PFSK-1 (cell line): ENCODE measurements around the gene PLEKHN1.

Experiments
- FOXP2 ChIP-seq: optimal IDR thresholded peaks from 2 replicates; pipeline ENCODE3; 2011; ENCODE audit warnings: borderline replicate concordance, control low read depth, inconsistent platforms; ENCODE audit not compliant: insufficient read depth; ENCODE audit errors: extremely low read length, extremely low read depth
- POLR2AphosphoS5 ChIP-seq: IDR thresholded peaks from 2 replicates; pipeline ENCODE4 v1.6.1; 2012; ENCODE audit warnings: low read depth, mild to moderate bottlenecking, control low read depth, low read length, moderate library complexity
- SIN3A ChIP-seq: IDR thresholded peaks from 2 replicates; pipeline ENCODE4 v1.6.1; 2012; ENCODE audit warnings: mild to moderate bottlenecking, low read length, moderate library complexity, borderline replicate concordance; ENCODE audit not compliant: insufficient read depth
- TAF1 ChIP-seq: IDR thresholded peaks from 2 replicates; pipeline ENCODE4 v1.6.1; 2012; ENCODE audit warnings: low read length, control low read depth, borderline replicate concordance; ENCODE audit not compliant: insufficient read depth
- TF ChIP-seq, protein P1 (sequence below), 2 experiments: IDR thresholded peaks; 2 replicates each; pipeline versions ENCODE4 v1.6.1 to v1.8.0; 2011 to 2012; ENCODE audit warnings: low read depth in 2 of 2, low read length in 2 of 2, control low read depth in 1 of 2, inconsistent platforms in 1 of 2, mild to moderate bottlenecking in 1 of 2, moderate library complexity in 1 of 2; ENCODE audit not compliant: insufficient read depth in 1 of 2

Gene PLEKHN1

DNA sequence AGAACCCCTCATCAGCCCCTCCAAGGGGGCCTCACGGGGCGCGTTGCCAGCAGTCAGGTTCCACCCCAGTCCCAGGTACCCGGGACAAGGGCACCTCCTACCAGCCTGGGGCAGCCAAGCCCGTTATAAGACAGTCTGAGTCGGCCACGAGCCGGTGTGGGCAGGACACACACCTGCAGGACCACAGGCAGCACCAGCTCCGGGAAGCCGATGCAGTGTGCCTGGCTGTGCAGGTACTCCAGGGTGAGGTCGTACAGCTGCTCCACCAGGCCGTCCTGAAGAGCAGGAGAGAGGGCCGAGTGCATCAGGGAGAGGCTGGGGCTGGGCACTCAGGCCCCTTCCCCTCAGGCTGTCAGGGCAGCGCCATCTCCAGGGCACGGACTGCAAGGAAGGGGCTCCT, 18.3 kb upstream of the PLEKHN1 start:
- TF ChIP-seq POLR2AphosphoS5 (no peak), TAF1 (no peak), SIN3A (no peak), FOXP2 (no peak)
- TF ChIP-seq, protein P1, sequence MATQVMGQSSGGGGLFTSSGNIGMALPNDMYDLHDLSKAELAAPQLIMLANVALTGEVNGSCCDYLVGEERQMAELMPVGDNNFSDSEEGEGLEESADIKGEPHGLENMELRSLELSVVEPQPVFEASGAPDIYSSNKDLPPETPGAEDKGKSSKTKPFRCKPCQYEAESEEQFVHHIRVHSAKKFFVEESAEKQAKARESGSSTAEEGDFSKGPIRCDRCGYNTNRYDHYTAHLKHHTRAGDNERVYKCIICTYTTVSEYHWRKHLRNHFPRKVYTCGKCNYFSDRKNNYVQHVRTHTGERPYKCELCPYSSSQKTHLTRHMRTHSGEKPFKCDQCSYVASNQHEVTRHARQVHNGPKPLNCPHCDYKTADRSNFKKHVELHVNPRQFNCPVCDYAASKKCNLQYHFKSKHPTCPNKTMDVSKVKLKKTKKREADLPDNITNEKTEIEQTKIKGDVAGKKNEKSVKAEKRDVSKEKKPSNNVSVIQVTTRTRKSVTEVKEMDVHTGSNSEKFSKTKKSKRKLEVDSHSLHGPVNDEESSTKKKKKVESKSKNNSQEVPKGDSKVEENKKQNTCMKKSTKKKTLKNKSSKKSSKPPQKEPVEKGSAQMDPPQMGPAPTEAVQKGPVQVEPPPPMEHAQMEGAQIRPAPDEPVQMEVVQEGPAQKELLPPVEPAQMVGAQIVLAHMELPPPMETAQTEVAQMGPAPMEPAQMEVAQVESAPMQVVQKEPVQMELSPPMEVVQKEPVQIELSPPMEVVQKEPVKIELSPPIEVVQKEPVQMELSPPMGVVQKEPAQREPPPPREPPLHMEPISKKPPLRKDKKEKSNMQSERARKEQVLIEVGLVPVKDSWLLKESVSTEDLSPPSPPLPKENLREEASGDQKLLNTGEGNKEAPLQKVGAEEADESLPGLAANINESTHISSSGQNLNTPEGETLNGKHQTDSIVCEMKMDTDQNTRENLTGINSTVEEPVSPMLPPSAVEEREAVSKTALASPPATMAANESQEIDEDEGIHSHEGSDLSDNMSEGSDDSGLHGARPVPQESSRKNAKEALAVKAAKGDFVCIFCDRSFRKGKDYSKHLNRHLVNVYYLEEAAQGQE (IDR thresholded peaks at IDR 0.05; ENCODE audit: insufficient read depth in 1 of 2, low read depth in 2 of 2, low read length in 2 of 2): no peak

DNA sequence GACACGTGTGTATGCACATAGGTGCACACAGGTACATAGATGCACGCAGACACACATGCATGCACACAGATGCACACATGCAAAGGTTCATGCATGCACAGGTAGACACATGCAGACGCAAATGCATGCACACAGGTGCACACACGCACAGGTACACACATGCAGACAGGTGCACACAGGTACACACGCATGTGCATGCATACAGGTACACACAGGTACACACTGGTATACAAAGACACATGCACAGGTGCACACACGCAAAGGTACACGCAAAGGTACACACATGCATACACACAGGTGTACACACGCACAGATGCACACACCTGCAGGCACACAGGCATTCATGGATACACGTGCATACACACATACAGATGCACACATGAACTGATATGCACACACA, 16.0 kb upstream of the PLEKHN1 start:
- TF ChIP-seq TAF1: no peak
- TF ChIP-seq SIN3A: no peak
- TF ChIP-seq FOXP2: no peak
- TF ChIP-seq POLR2AphosphoS5: no peak
- TF ChIP-seq, protein P1 (IDR thresholded peaks at IDR 0.05; ENCODE audit: insufficient read depth in 1 of 2, low read depth in 2 of 2, low read length in 2 of 2): no peak

DNA sequence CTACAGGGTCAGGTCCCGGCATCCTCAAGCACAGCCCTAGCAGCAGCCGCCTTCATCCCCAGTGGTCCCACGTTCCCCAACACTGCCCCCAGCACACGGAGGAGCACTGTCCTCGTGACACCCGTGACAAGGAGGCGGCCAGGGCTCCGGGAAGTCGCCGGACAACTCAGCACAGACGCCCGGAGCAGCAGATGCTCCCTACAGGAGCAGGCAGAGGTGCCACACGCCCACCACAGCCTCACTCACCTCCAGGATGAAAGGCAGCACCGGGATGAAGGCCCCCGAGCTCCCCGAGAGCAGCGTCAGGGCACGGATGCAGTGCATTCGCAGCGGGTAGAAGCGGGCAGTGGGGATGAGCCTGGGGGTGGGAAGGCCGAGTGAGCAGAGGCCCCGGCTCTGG, 15.4 kb upstream of the PLEKHN1 start:
- no peak for TF ChIP-seq FOXP2

DNA sequence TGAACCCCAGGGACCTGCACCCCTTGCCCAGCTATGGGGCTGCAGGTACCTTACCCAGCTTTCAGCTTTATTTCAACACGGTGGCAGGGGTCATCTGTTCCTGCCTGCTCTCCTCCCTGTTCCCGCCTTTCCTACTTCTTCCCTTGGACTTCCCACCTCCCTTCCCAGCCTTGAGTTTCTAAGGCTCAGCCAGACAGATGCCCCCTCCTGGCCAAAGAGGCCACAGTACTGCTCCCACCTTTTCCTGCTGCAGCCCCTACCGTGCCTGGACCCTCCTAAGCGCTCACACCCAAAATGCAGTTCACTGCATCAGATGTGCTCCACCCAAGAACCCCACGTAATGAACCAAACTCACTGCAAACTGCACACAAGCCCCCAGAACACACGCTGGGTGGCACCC, 14.9 kb upstream of the PLEKHN1 start:
- no peak for TF ChIP-seq TAF1
- TF ChIP-seq, protein P1 (IDR thresholded peaks at IDR 0.05; ENCODE audit: insufficient read depth in 1 of 2, low read depth in 2 of 2, low read length in 2 of 2): no peak
- no peak for TF ChIP-seq POLR2AphosphoS5
- no peak for TF ChIP-seq SIN3A
- TF ChIP-seq FOXP2: no peak

DNA sequence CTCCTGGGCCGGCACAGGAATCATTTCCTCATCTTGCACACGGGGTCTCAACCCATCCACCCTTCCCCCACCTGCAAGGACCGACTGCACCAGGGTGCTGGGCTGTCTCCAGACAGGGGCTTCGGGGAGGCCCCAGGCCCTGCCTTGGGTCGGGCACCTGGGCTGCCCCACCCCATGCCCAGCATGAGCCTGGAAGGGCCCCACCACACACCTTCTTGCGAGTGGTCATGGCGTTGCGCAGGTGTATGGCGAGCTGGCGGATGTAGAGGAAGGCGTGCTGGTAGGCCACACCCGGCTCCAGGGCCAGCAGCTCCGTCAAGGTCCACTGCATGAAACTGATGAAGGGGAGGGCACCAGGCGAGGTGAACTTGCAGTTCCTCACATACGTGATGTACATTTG, 14.1 kb upstream of the PLEKHN1 start:
- no peak for TF ChIP-seq TAF1
- TF ChIP-seq POLR2AphosphoS5: no peak
- no peak for TF ChIP-seq SIN3A
- TF ChIP-seq, protein P1 (IDR thresholded peaks at IDR 0.05; ENCODE audit: insufficient read depth in 1 of 2, low read depth in 2 of 2, low read length in 2 of 2): no peak
- TF ChIP-seq FOXP2: no peak

DNA sequence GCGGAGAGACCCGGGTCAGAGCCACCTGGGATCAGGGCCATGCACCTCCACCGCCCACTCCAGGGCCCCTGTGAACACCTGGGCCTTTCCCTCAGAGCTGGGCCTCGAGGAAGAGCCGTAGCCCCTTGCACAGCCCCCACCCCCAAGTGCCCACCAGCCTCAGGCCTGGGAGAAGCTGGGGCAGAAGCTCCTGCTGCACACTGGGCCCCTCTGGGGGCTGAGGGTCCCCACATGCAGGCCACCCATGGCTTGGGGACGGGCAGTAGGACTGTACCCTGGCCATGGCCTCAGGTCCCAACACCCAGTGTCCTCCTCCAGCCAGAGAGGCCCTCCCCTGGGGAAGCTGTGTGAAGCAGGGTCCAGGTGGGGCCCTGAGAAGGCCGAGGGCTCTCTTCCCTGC, 13.7 kb upstream of the PLEKHN1 start:
- no peak for TF ChIP-seq FOXP2
- no peak for TF ChIP-seq TAF1
- TF ChIP-seq, protein P1 (IDR thresholded peaks at IDR 0.05; ENCODE audit: insufficient read depth in 1 of 2, low read depth in 2 of 2, low read length in 2 of 2): no peak
